Measurements from ENCODE around the gene CBX5.

CBX5 gene

GRCh38 chr12:54227376-54227775, 52.5 kb downstream of the CBX5 start:
- Histone ChIP-seq H3K4me3 (ENCODE audit: low read depth, low read length) (no peak overlapping the region), H3K9me3 (ENCODE audit: severe bottlenecking) (no peaks in the 10 kb centered on the region), H3K36me3 (no peaks in the 10 kb centered on the region; the same call in 1 of the 2 replicates), H3K27ac (no peak overlapping the region), H3K27me3 (ENCODE audit: insufficient read depth, low read depth, severe bottlenecking) (no peaks in the 10 kb centered on the region)
- no peak for TF ChIP-seq CTCF (IDR thresholded peaks at IDR 0.05; ENCODE audit: low read depth, low read length)
- DNase-seq, result no peak

- no peak for TF ChIP-seq CTCF (IDR thresholded peaks at IDR 0.05; ENCODE audit: low read depth, low read length)
- DNase-seq, result no peak
- Histone ChIP-seq H3K36me3 (no peaks in the 10 kb centered on the region; the same call in 1 of the 2 replicates), H3K9me3 (ENCODE audit: severe bottlenecking) (no peaks in the 10 kb centered on the region), H3K27me3 (ENCODE audit: insufficient read depth, low read depth, severe bottlenecking) (no peaks in the 10 kb centered on the region), H3K27ac (no peak overlapping the region), H3K4me3 (ENCODE audit: low read depth, low read length) (no peak overlapping the region)
Observed at GRCh38 chr12:54225666-54226065, 54.3 kb downstream of the CBX5 start.

- Histone ChIP-seq H3K4me3 (ENCODE audit: low read depth, low read length) (no peak overlapping the region), H3K36me3 (no peaks in the 10 kb centered on the region), H3K27me3 (ENCODE audit: insufficient read depth, low read depth, severe bottlenecking) (no peaks in the 10 kb centered on the region), H3K9me3 (ENCODE audit: severe bottlenecking) (no peaks in the 10 kb centered on the region), H3K27ac (no peak overlapping the region)
- DNase-seq, result no peak
- TF ChIP-seq CTCF (IDR thresholded peaks at IDR 0.05; ENCODE audit: low read depth, low read length), result no peak
Observed at GRCh38 chr12:54222609-54223008, 57.3 kb downstream of the CBX5 start.

GRCh38 chr12:54221402-54221984, 58.4 kb downstream of the CBX5 start:
- Histone ChIP-seq H3K9me3 (ENCODE audit: severe bottlenecking) (no peaks in the 10 kb centered on the region), H3K27ac (no peak overlapping the region), H3K27me3 (ENCODE audit: insufficient read depth, low read depth, severe bottlenecking) (no peaks in the 10 kb centered on the region), H3K36me3 (no peaks in the 10 kb centered on the region), H3K4me3 (ENCODE audit: low read depth, low read length) (no peak overlapping the region)
- no peak for DNase-seq
- no peak for TF ChIP-seq CTCF (IDR thresholded peaks at IDR 0.05; ENCODE audit: low read depth, low read length)

GRCh38 chr12:54220567-54220966, 59.4 kb downstream of the CBX5 start:
- Histone ChIP-seq H3K27me3 (ENCODE audit: insufficient read depth, low read depth, severe bottlenecking) (no peaks in the 10 kb centered on the region), H3K36me3 (no peaks in the 10 kb centered on the region), H3K9me3 (ENCODE audit: severe bottlenecking) (no peaks in the 10 kb centered on the region), H3K4me3 (ENCODE audit: low read depth, low read length) (no peak overlapping the region), H3K27ac (no peak overlapping the region; the same call in 1 of the 2 replicates)
- DNase-seq, result no peak
- TF ChIP-seq CTCF (IDR thresholded peaks at IDR 0.05; ENCODE audit: low read depth, low read length), result no peak

- H3K4me3 ChIP-seq (ENCODE audit: low read depth, low read length), result no peak overlapping the region
- peak overlapping the region; percentile 44; the same call in 1 of the 2 replicates for H3K27ac ChIP-seq
Observed at GRCh38 chr12:54220092-54220557, 59.8 kb downstream of the CBX5 start.

More at GRCh38 chr12:54220092-54220557, 59.8 kb downstream of the CBX5 start:
- H3K27me3 ChIP-seq (ENCODE audit: insufficient read depth, low read depth, severe bottlenecking), result no peaks in the 10 kb centered on the region
- TF ChIP-seq CTCF (IDR thresholded peaks at IDR 0.05; ENCODE audit: low read depth, low read length), result peak; percentile 88
- H3K9me3 ChIP-seq (ENCODE audit: severe bottlenecking), result no peaks in the 10 kb centered on the region
- DNase-seq, result peak; percentile 77
- no peaks in the 10 kb centered on the region for H3K36me3 ChIP-seq
